ENCODE measurements around the gene CCBE1.

- TF ChIP-seq GATA3 (IDR thresholded peaks at IDR 0.05; ENCODE audit: low read depth, low read length) (no peak), GATA2 (IDR thresholded peaks at IDR 0.05; ENCODE audit: low read depth, low read length) (no peak)
These were observed 56.5 kb downstream of the CCBE1 start for GRCh38 chr18:59640721-59641120.
